GM19023 (cell line): ENCODE measurements around the gene SCNN1A.

Source experiments
- ATAC-seq: cut with Tn5 transposase; IDR thresholded peaks from one replicate; pipeline ENCODE4 v1.9.1; 2021; ENCODE audit warnings: mild to moderate bottlenecking, moderate library complexity; ENCODE audit not compliant: unreplicated experiment

SCNN1A gene

GRCh38 chr12:6384499-6385436 lies 9.4 kb upstream of the SCNN1A start:
- ATAC-seq: no peak

GRCh38 chr12:6383572-6384498 lies 8.5 kb upstream of the SCNN1A start, which contains the start of gene LTBR:
Gene LTBR (plus strand): TSS chr12:6384162. CDS start chr12:6384359, 197 bp downstream.
- ATAC-seq: no peak

GRCh38 chr12:6382982-6383381 lies 7.6 kb upstream of the SCNN1A start:
- ATAC-seq: no peak

GRCh38 chr12:6382371-6382770 lies 7.0 kb upstream of the SCNN1A start:
- ATAC-seq: no peak

- no peak for ATAC-seq
Observed at GRCh38 chr12:6380141-6381121, 5.1 kb upstream of the SCNN1A start.

- no peak for ATAC-seq
Observed at GRCh38 chr12:6378709-6379472, 3.5 kb upstream of the SCNN1A start.

GRCh38 chr12:6377667-6377994 lies 2.3 kb upstream of the SCNN1A start:
- no peak for ATAC-seq

GRCh38 chr12:6376870-6377666 lies 1.7 kb upstream of the SCNN1A start:
- no peak for ATAC-seq

- no peak for ATAC-seq
Observed at GRCh38 chr12:6376079-6376869, 911 bp upstream of the SCNN1A start.

- ATAC-seq: no peak
Observed at GRCh38 chr12:6374786-6375160, 590 bp downstream of the SCNN1A start.

GRCh38 chr12:6374028-6374785 lies 1.2 kb downstream of the SCNN1A start:
- no peak for ATAC-seq

GRCh38 chr12:6373022-6373787 lies 2.2 kb downstream of the SCNN1A start:
- no peak for ATAC-seq

GRCh38 chr12:6372403-6373003 lies 2.9 kb downstream of the SCNN1A start:
- no peak for ATAC-seq

GRCh38 chr12:6370994-6371754 lies 4.2 kb downstream of the SCNN1A start:
- ATAC-seq: no peak

GRCh38 chr12:6370576-6370935 lies 4.8 kb downstream of the SCNN1A start:
- no peak for ATAC-seq
